A549 (cell line): ENCODE data around the gene DYNC1H1. TPM values are rescaled to one million over a fixed set of nuclear protein-coding genes. Genes with fewer than 3 reads are reported as not detected.

ENCODE experiments used
- ATAC-seq, 2 experiments: fragments of 200-7000 bp in 1 of 2; fragments of >200 bp in 1 of 2; cut with Nextera tagmentation in 1 of 2; cut with Tn5 transposase in 1 of 2; 3 replicates each; pipeline versions ENCODE4 v1.8.0 to v1.9.1; 2018 to 2020; ENCODE audit warnings: mild to moderate bottlenecking in 1 of 2, moderate library complexity in 1 of 2
- CTCF ChIA-PET: fragments of 300-600 bp; sonication (Branson Sonifier 250); formaldehyde crosslinking; extraction: SDS; loops from one replicate; lab custom pipeline; 2021; ENCODE audit warnings: antibody characterized with exemption, inconsistent platforms; lab: Yijun Ruan, JAX
- POLR2A ChIA-PET: fragments of 350-600 bp; formaldehyde crosslinking; extraction: SDS; loops from one replicate; lab custom pipeline; 2021; ENCODE audit warnings: antibody characterized with exemption, inconsistent platforms; lab: Yijun Ruan, JAX
- DNase-seq, 2 experiments: peaks; one replicate each; pipeline versions ENCODE4 v3.0.0 to v3.0.0-alpha.2; 2011 to 2016; ENCODE audit warnings: low read depth in 1 of 2, low spot score in 1 of 2
- FAIRE-seq: peaks from 2 replicates; lab custom pipeline; 2011; peaks lifted over from hg19 to GRCh38; lab: Jason Lieb, UNC
- H3K27ac ChIP-seq, 2 experiments: fragments of >200 bp; sonication (Bioruptor Twin); formaldehyde crosslinking; 3 replicates each; pipeline ENCODE4 v1.5.1; 2016 to 2017
- H3K4me1 ChIP-seq: fragments of >200 bp; sonication (Bioruptor Twin); formaldehyde crosslinking; 3 replicates; pipeline ENCODE4 v1.6.1; 2016
- H3K4me2 ChIP-seq: fragments of >200 bp; sonication (Bioruptor Twin); formaldehyde crosslinking; 3 replicates; pipeline ENCODE4 v1.6.1; 2016
- H3K4me3 ChIP-seq: fragments of >200 bp; sonication (Bioruptor Twin); formaldehyde crosslinking; 3 replicates; pipeline ENCODE4 v1.5.1; 2016
- H3K9me3 ChIP-seq: fragments of >200 bp; sonication (Bioruptor Twin); formaldehyde crosslinking; 3 replicates; pipeline ENCODE4 v1.6.1; 2016
- BCL3 ChIP-seq: fragments of >200 bp; sonication (Bioruptor Twin); formaldehyde crosslinking; IDR thresholded peaks from 3 replicates; pipeline ENCODE4 v1.6.1; 2016
- BHLHE40 ChIP-seq: IDR thresholded peaks from 2 replicates; pipeline ENCODE4 v1.6.1; 2012; ENCODE audit warnings: low read depth, low read length, inconsistent platforms
- CEBPB ChIP-seq, 2 experiments: fragments of >200 bp in 1 of 2; sonication (Bioruptor Twin) in 1 of 2; formaldehyde crosslinking in 1 of 2; IDR thresholded peaks; 2 replicates each; pipeline ENCODE4 v1.6.1; 2012 to 2016
- CHD4 ChIP-seq: fragments of 200-600 bp; sonication (generic); IDR thresholded peaks from 2 replicates; pipeline ENCODE4 v1.6.1; 2016; ENCODE audit warnings: antibody characterized with exemption, mild to moderate bottlenecking, borderline replicate concordance
- EHF ChIP-seq: fragments of 250-450 bp; sonication (Bioruptor Pico); IDR thresholded peaks from 2 replicates; pipeline ENCODE4 v1.5.0; 2020; ENCODE audit warnings: mild to moderate bottlenecking
- EHMT2 ChIP-seq: fragments of 200-600 bp; sonication (generic); IDR thresholded peaks from 2 replicates; pipeline ENCODE4 v1.6.1; 2016; ENCODE audit warnings: antibody characterized with exemption, low read depth, mild to moderate bottlenecking, moderate library complexity
- FOSB ChIP-seq: fragments of 250-450 bp; sonication (Bioruptor Pico); IDR thresholded peaks from 2 replicates; pipeline ENCODE4 v1.5.0; 2020; ENCODE audit warnings: mild to moderate bottlenecking, moderate library complexity
- FOSL2 ChIP-seq, 2 experiments: fragments of 450-650 bp in 1 of 2; fragments of >200 bp in 1 of 2; sonication (Bioruptor Twin) in 1 of 2; formaldehyde crosslinking; IDR thresholded peaks; 2 replicates each; pipeline versions ENCODE4 v1.5.0 to v1.6.1; 2016 to 2020; ENCODE audit warnings: mild to moderate bottlenecking in 1 of 2, moderate library complexity in 1 of 2
- HDAC2 ChIP-seq: fragments of 200-600 bp; sonication (generic); IDR thresholded peaks from 2 replicates; pipeline ENCODE4 v1.6.1; 2016
- HOXA7 ChIP-seq: fragments of 250-450 bp; sonication (Bioruptor Pico); IDR thresholded peaks from 2 replicates; pipeline ENCODE4 v1.5.0; 2020; ENCODE audit warnings: mild to moderate bottlenecking, moderate library complexity
- MAZ ChIP-seq: fragments of 150-350 bp; IDR thresholded peaks from 2 replicates; pipeline ENCODE4 v1.6.1; 2014; ENCODE audit warnings: antibody characterized with exemption, low read depth, low read length, borderline replicate concordance
- NFE2L2 ChIP-seq: fragments of 150-350 bp; conservative IDR thresholded peaks from 2 replicates; pipeline ENCODE4 v1.6.1; 2014; ENCODE audit warnings: low read length
- NPAS2 ChIP-seq: fragments of 250-450 bp; sonication (Bioruptor Pico); IDR thresholded peaks from 2 replicates; pipeline ENCODE4 v1.8.0; 2022; ENCODE audit warnings: mild to moderate bottlenecking, moderate library complexity, borderline replicate concordance
- NR3C1 ChIP-seq: fragments of >200 bp; sonication (Bioruptor Twin); formaldehyde crosslinking; IDR thresholded peaks from 3 replicates; pipeline ENCODE4 v1.6.1; 2017
- PBX3 ChIP-seq: IDR thresholded peaks from 2 replicates; pipeline ENCODE4 v1.6.1; 2012
- PHF8 ChIP-seq: fragments of 200-600 bp; sonication (generic); IDR thresholded peaks from 2 replicates; pipeline ENCODE4 v1.6.1; 2016; ENCODE audit warnings: low read depth, mild to moderate bottlenecking, antibody characterized with exemption, moderate library complexity, borderline replicate concordance
- POLR2AphosphoS2 ChIP-seq: conservative IDR thresholded peaks from 2 replicates; pipeline ENCODE4 v1.6.1; 2012; ENCODE audit warnings: low read length, improper control_type of control experiment, inconsistent platforms
- SMC3 ChIP-seq: fragments of >200 bp; sonication (Bioruptor Twin); formaldehyde crosslinking; IDR thresholded peaks from 3 replicates; pipeline ENCODE4 v1.6.1; 2018; ENCODE audit warnings: inconsistent platforms
- TP53 ChIP-seq: fragments of 250-450 bp; sonication (Bioruptor Pico); IDR thresholded peaks from 2 replicates; pipeline ENCODE4 v1.5.0; 2021; ENCODE audit warnings: mild to moderate bottlenecking, moderate library complexity
- ZNF302 ChIP-seq: fragments of 250-450 bp; sonication (Bioruptor Pico); IDR thresholded peaks from 2 replicates; pipeline ENCODE4 v1.9.0; 2021; ENCODE audit warnings: inconsistent platforms, mild to moderate bottlenecking, moderate library complexity
- ZSCAN20 ChIP-seq: fragments of 250-450 bp; sonication (Bioruptor Pico); IDR thresholded peaks from 2 replicates; pipeline ENCODE4 v1.8.0; 2022; ENCODE audit warnings: mild to moderate bottlenecking, moderate library complexity
- WGBS: methylation state at CpG from one replicate; pipeline ENCODE4 v1.1.6; 2017; ENCODE audit errors: missing lambda C conversion rate; 5-methylcytosine and 5-hydroxymethylcytosine counted together
- polyA plus RNA-seq, 4 experiments: library from polyadenylated mRNA; depleted of rRNA in 3 of 4; stranded (reverse); fragments of >200 nt; fragmentation: RNase III in 1 of 4; extraction: RNeasy Plus Mini Kit Qiagen cat#74134 plus additional on column Dnase treatment in 1 of 4; gene quantifications; 2 replicates in 3 of 4; 3 replicates in 1 of 4; pipeline ENCODE4 v1.2.3, GENCODE V29; 2011 to 2017
- TF ChIP-seq, protein P1 (sequence below): fragments of 150-350 bp; IDR thresholded peaks from 2 replicates; pipeline ENCODE4 v1.6.1; 2014; ENCODE audit warnings: low read depth, mild to moderate bottlenecking, low read length
- TF ChIP-seq, protein P2 (sequence below): fragments of 200-600 bp; sonication (generic); IDR thresholded peaks from 2 replicates; pipeline ENCODE4 v1.6.1; 2016; ENCODE audit warnings: antibody characterized with exemption, mild to moderate bottlenecking, moderate library complexity

Gene DYNC1H1
- polyA plus RNA-seq, 2 of the 4 experiments (the other 2 are of a cell fraction), result 177 to 187 TPM

- FAIRE-seq, result no peak
- POLR2A ChIA-PET, result no interaction called here
- CTCF ChIA-PET, result interaction anchor here (1.4 to 2.5 kb wide), 3 partner anchors 10 to 174 kb away, joined by 5 to 18 read pairs (median 7); no protein-coding TSS in a partner anchor
- peaks cover 11% of the 10 kb centered on the region; the same call in 1 of the 3 replicates for H3K4me1 ChIP-seq
- TF ChIP-seq, protein P1, sequence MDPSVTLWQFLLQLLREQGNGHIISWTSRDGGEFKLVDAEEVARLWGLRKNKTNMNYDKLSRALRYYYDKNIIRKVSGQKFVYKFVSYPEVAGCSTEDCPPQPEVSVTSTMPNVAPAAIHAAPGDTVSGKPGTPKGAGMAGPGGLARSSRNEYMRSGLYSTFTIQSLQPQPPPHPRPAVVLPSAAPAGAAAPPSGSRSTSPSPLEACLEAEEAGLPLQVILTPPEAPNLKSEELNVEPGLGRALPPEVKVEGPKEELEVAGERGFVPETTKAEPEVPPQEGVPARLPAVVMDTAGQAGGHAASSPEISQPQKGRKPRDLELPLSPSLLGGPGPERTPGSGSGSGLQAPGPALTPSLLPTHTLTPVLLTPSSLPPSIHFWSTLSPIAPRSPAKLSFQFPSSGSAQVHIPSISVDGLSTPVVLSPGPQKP, result no peak
- no peak for TF ChIP-seq FOSB
- TF ChIP-seq POLR2AphosphoS2, result no peak
- no peak for TF ChIP-seq BCL3
- no peak for TF ChIP-seq CEBPB (IDR thresholded peaks at IDR 0.05)
- no peak for TF ChIP-seq EHMT2
- no peak for TF ChIP-seq HOXA7 (CRISPR knock-in tag)
- TF ChIP-seq PBX3, result no peak
- TF ChIP-seq NR3C1, result no peak
- TF ChIP-seq SMC3, result no peak
- TF ChIP-seq ZSCAN20 (CRISPR knock-in tag), result no peak
- TF ChIP-seq FOSL2 (IDR thresholded peaks at IDR 0.05), result no peak
- no peak for TF ChIP-seq FOSL2 (CRISPR knock-in tag; IDR thresholded peaks at IDR 0.05)
- TF ChIP-seq CHD4, result no peak
- 61% methylated on average over 5 of the region's 5 CpGs for WGBS
- DNase-seq, result no peak
- H3K27ac ChIP-seq, result no peak overlapping the region
- no peak overlapping the region for H3K4me2 ChIP-seq
- ATAC-seq, result no peak
- H3K9me3 ChIP-seq, result no peaks in the 10 kb centered on the region
- no peak overlapping the region for H3K4me3 ChIP-seq
These were observed 19.2 kb upstream of the DYNC1H1 start for GRCh38 chr14:101945171-101945570.

DNA sequence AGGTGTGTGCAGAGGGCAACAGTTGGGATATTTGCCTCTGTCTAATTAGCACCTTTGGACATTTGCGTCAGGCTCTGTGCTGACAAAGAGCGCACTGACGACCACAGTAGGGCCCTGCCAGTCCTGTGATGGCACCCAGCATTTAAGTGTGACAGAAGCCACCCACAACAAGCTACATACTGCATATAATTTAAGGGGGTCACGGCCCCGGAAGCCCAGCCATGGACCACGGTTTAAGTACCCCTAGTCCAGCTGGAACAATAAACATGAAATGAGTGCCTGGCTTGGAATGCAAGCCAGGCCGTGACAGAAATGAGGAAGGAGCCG lies 16.8 kb upstream of the DYNC1H1 start:
- CTCF ChIA-PET, result interaction anchor here (1.6 to 9.4 kb wide), 3 partner anchors 13 to 177 kb away, joined by 4 to 59 read pairs (median 23); no protein-coding TSS in a partner anchor
- ATAC-seq (peak; percentile 17 to 26; a peak in 5 of 6 replicates), DNase-seq (no peak), FAIRE-seq (no peak)
- H3K4me3 ChIP-seq, result peak overlapping the region; percentile 82
- H3K27ac ChIP-seq, result peak overlapping the region; percentile 86 to 96
- H3K4me1 ChIP-seq, result peaks cover 11% of the 10 kb centered on the region; the same call in 1 of the 3 replicates
- peak overlapping the region; percentile 81 for H3K4me2 ChIP-seq
- no peaks in the 10 kb centered on the region for H3K9me3 ChIP-seq
- WGBS, result 24% methylated on average over 8 of the region's 8 CpGs
- TF ChIP-seq BHLHE40 (no peak), PHF8 (peak; percentile 97)
- TF ChIP-seq, all 56 proteins: peak for 1
- POLR2A ChIA-PET, result interaction anchor here (0.7 to 2.1 kb wide), 3 partner anchors 16 to 187 kb away, joined by 3 to 13 read pairs (median 4); no protein-coding TSS in a partner anchor

DNA sequence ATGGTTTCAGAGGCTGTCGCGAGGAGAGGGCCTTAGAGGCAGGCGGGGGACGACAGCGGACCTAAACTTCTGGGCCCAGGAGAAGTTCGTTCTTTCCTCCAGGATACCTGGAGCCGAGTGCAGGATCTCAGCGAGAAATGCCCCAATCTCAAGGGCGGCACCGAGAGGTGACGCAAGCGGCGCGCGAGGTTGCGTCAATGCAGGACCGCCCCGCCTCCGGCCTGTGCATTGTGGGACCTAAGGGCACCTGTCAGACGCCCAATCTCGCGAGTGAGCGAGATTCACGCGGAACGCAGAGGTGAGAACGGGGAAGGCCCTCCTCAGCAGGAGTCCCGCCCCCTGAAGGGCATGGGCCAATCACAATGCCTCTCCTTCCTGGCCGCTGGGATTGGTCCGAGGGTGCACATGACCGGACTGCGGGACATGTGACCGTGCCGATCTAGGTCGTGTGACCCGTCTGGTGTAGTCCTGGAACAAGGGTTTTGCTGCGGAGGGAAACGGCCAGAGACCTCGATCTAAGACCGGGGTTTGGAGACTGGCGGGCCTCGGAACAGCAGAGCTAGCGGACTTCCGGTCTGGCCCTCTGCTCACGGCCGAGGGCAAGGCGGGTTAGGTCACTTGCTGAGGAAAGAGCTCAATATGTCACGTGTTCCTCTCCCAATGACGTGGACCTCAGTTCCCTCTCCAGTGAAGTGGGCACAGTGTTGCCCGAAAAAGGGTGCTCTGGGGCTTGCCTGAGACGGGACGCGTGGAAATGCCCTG lies 16.3 kb upstream of the DYNC1H1 start:
- FAIRE-seq, result peak; percentile 99
- Histone ChIP-seq H3K4me3 (peak overlapping the region; percentile 82), H3K9me3 (no peaks in the 10 kb centered on the region), H3K27ac (peak overlapping the region; percentile 86 to 96), H3K4me1 (peaks cover 11% of the 10 kb centered on the region; the same call in 1 of the 3 replicates), H3K4me2 (peak overlapping the region; percentile 98)
- peak; percentile 98 to 100 for DNase-seq
- WGBS, result under 1% methylated on average over 28 of the region's 53 CpGs
- ATAC-seq, result peak; percentile 98 to 99
- ChIA-PET POLR2A (interaction anchor here (0.6 to 2.1 kb wide), 11 partner anchors 8 to 188 kb away, joined by 3 to 13 read pairs (median 3); no protein-coding TSS in a partner anchor), CTCF (interaction anchor here (0.6 to 9.4 kb wide), 9 partner anchors 13 to 241 kb away, joined by 3 to 59 read pairs (median 4); no protein-coding TSS in a partner anchor)
- no peak for TF ChIP-seq MAZ
- no peak; the same call in 1 of the 2 replicates for TF ChIP-seq PBX3
- TF ChIP-seq NFE2L2, result no peak
- peak; percentile 37; the same call in 1 of the 2 replicates for TF ChIP-seq PHF8
- no peak for TF ChIP-seq EHF (CRISPR knock-in tag)
- TF ChIP-seq, protein P2, sequence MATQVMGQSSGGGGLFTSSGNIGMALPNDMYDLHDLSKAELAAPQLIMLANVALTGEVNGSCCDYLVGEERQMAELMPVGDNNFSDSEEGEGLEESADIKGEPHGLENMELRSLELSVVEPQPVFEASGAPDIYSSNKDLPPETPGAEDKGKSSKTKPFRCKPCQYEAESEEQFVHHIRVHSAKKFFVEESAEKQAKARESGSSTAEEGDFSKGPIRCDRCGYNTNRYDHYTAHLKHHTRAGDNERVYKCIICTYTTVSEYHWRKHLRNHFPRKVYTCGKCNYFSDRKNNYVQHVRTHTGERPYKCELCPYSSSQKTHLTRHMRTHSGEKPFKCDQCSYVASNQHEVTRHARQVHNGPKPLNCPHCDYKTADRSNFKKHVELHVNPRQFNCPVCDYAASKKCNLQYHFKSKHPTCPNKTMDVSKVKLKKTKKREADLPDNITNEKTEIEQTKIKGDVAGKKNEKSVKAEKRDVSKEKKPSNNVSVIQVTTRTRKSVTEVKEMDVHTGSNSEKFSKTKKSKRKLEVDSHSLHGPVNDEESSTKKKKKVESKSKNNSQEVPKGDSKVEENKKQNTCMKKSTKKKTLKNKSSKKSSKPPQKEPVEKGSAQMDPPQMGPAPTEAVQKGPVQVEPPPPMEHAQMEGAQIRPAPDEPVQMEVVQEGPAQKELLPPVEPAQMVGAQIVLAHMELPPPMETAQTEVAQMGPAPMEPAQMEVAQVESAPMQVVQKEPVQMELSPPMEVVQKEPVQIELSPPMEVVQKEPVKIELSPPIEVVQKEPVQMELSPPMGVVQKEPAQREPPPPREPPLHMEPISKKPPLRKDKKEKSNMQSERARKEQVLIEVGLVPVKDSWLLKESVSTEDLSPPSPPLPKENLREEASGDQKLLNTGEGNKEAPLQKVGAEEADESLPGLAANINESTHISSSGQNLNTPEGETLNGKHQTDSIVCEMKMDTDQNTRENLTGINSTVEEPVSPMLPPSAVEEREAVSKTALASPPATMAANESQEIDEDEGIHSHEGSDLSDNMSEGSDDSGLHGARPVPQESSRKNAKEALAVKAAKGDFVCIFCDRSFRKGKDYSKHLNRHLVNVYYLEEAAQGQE, result peak; percentile 100
- peak; percentile 25; the same call in 1 of the 2 replicates for TF ChIP-seq TP53 (CRISPR knock-in tag)
- peak; percentile 76; the same call in 1 of the 2 replicates for TF ChIP-seq NPAS2
- no peak for TF ChIP-seq ZNF302 (CRISPR knock-in tag)
- TF ChIP-seq HDAC2, result peak; percentile 62; the same call in 1 of the 2 replicates
